SK-N-SH treated with all-trans-retinoic acid at 6 μM for 48 hours (cell line): Measurements from ENCODE around the gene CYTH4.

ENCODE experiments used
- ATAC-seq: fragments of 200-7000 bp; cut with Tn5 transposase; 3 replicates; pipeline ENCODE4 v1.9.1; 2020; ENCODE audit warnings: mild to moderate bottlenecking, moderate library complexity
- ARNTL ChIP-seq: fragments of 450-650 bp; formaldehyde crosslinking; IDR thresholded peaks from 2 replicates; pipeline ENCODE4 v1.5.0; 2020; ENCODE audit warnings: low read depth, mild to moderate bottlenecking, moderate library complexity, borderline replicate concordance
- ESRRG ChIP-seq: fragments of 250-450 bp; sonication (Bioruptor Pico); IDR thresholded peaks from 2 replicates; pipeline ENCODE4 v1.6.1; 2021; ENCODE audit warnings: mild to moderate bottlenecking
- GLIS3 ChIP-seq: fragments of 250-450 bp; sonication (Bioruptor Pico); IDR thresholded peaks from 2 replicates; pipeline ENCODE4 v1.5.0; 2020; ENCODE audit warnings: mild to moderate bottlenecking, moderate library complexity
- ISL1 ChIP-seq: fragments of 250-450 bp; sonication (Bioruptor Pico); IDR thresholded peaks from 2 replicates; pipeline ENCODE4 v2.1.2; 2022; ENCODE audit warnings: mild to moderate bottlenecking, moderate library complexity
- OSR1 ChIP-seq: fragments of 250-450 bp; sonication (Bioruptor Pico); IDR thresholded peaks from 2 replicates; pipeline ENCODE4 v1.8.0; 2022; ENCODE audit warnings: moderate library complexity, mild to moderate bottlenecking, inconsistent platforms
- PPARA ChIP-seq: fragments of 250-450 bp; sonication (Bioruptor Pico); IDR thresholded peaks from 2 replicates; pipeline ENCODE4 v1.5.0; 2020; ENCODE audit warnings: mild to moderate bottlenecking, borderline replicate concordance
- RARB ChIP-seq: fragments of 250-450 bp; sonication (Bioruptor Pico); IDR thresholded peaks from 2 replicates; pipeline ENCODE4 v1.8.0; 2021; ENCODE audit warnings: mild to moderate bottlenecking, moderate library complexity
- SNAI2 ChIP-seq: fragments of 250-450 bp; sonication (Bioruptor Pico); IDR thresholded peaks from 2 replicates; pipeline ENCODE4 v1.5.0; 2020; ENCODE audit warnings: mild to moderate bottlenecking, moderate library complexity
- TCF4 ChIP-seq: fragments of 250-450 bp; sonication (Bioruptor Pico); IDR thresholded peaks from 2 replicates; pipeline ENCODE4 v1.8.0; 2021; ENCODE audit warnings: mild to moderate bottlenecking, moderate library complexity, borderline replicate concordance
- TOX ChIP-seq: fragments of 250-450 bp; sonication (Bioruptor Pico); IDR thresholded peaks from 2 replicates; pipeline ENCODE4 v1.8.0; 2021; ENCODE audit warnings: mild to moderate bottlenecking, moderate library complexity, borderline replicate concordance
- ZC3H10 ChIP-seq: fragments of 250-450 bp; sonication (Bioruptor Pico); IDR thresholded peaks from 2 replicates; pipeline ENCODE4 v1.5.1; 2021; ENCODE audit warnings: mild to moderate bottlenecking, moderate library complexity
- ZFP3 ChIP-seq: fragments of 250-450 bp; sonication (Bioruptor Pico); IDR thresholded peaks from 2 replicates; pipeline ENCODE4 v1.5.0; 2020; ENCODE audit warnings: mild to moderate bottlenecking, moderate library complexity
- ZFP30 ChIP-seq: fragments of 450-650 bp; formaldehyde crosslinking; IDR thresholded peaks from 2 replicates; pipeline ENCODE4 v1.5.0; 2022; ENCODE audit warnings: mild to moderate bottlenecking, moderate library complexity
- ZNF70 ChIP-seq: fragments of 450-650 bp; formaldehyde crosslinking; IDR thresholded peaks from 2 replicates; pipeline ENCODE4 v1.5.0; 2020; ENCODE audit warnings: mild to moderate bottlenecking, moderate library complexity
- ZNF8 ChIP-seq: fragments of 450-650 bp; formaldehyde crosslinking; IDR thresholded peaks from 2 replicates; pipeline ENCODE4 v1.5.0; 2020; ENCODE audit warnings: mild to moderate bottlenecking, moderate library complexity
- TF ChIP-seq, protein P1 (sequence below): fragments of 250-450 bp; sonication (Bioruptor Pico); IDR thresholded peaks from 2 replicates; pipeline ENCODE4 v1.5.1; 2021; ENCODE audit warnings: mild to moderate bottlenecking, moderate library complexity
- TF ChIP-seq, protein P2 (sequence below): fragments of 250-450 bp; sonication (Bioruptor Pico); IDR thresholded peaks from 2 replicates; pipeline ENCODE4 v1.5.0; 2020; ENCODE audit warnings: mild to moderate bottlenecking, moderate library complexity
- TF ChIP-seq, protein P3 (sequence below): fragments of 250-450 bp; sonication (Bioruptor Pico); IDR thresholded peaks from 2 replicates; pipeline ENCODE4 v1.8.0; 2021; ENCODE audit warnings: low read depth, mild to moderate bottlenecking, moderate library complexity, borderline replicate concordance
- TF ChIP-seq, protein P4 (sequence below): fragments of 250-450 bp; sonication (Bioruptor Pico); IDR thresholded peaks from 2 replicates; pipeline ENCODE4 v1.8.0; 2020; ENCODE audit warnings: mild to moderate bottlenecking, moderate library complexity, borderline replicate concordance
- TF ChIP-seq, protein P5 (sequence below): fragments of 250-450 bp; sonication (Bioruptor Pico); IDR thresholded peaks from 2 replicates; pipeline ENCODE4 v1.5.1; 2020; ENCODE audit warnings: low read depth, mild to moderate bottlenecking, moderate library complexity

The CYTH4 gene

DNA sequence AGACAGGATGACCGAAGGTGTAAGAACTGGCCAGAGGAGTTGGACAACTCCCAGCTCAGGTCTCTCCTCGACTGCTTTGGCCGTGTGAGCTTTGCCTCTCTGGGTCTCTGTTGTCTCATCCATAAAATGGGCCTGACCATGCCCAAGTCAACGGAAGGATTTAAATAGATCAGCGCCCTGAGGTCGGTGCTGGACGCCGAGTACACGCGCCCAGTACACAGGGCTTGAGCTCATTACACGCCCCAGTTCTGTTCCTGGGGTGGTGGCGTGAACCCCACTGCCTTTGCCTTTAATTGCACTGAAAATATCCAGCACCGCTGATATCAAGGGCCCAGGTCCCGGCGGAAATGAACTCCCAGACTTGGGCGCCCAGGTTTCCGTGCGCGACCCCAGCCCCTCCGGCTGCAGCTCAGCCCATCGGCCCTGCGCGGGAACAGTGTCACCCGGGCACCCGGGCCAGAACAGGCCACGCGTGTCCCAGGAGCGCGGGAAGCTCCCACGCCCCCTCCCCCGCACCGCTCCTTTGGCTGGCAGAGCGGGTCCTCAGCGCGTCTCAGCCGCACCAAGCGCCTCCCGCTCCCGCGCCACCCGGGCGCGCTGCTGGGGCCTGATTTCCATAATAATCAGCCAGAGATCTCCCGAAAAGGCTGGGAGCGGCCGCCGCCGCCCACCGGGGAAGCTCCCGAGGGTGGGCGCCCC lies 42.2 kb downstream of the CYTH4 start (continued):
- TF ChIP-seq, protein P1, sequence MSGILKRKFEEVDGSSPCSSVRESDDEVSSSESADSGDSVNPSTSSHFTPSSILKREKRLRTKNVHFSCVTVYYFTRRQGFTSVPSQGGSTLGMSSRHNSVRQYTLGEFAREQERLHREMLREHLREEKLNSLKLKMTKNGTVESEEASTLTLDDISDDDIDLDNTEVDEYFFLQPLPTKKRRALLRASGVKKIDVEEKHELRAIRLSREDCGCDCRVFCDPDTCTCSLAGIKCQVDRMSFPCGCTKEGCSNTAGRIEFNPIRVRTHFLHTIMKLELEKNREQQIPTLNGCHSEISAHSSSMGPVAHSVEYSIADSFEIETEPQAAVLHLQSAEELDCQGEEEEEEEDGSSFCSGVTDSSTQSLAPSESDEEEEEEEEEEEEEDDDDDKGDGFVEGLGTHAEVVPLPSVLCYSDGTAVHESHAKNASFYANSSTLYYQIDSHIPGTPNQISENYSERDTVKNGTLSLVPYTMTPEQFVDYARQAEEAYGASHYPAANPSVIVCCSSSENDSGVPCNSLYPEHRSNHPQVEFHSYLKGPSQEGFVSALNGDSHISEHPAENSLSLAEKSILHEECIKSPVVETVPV: no peak
- no peak for TF ChIP-seq ZC3H10 (CRISPR knock-in tag)
- TF ChIP-seq, protein P2, sequence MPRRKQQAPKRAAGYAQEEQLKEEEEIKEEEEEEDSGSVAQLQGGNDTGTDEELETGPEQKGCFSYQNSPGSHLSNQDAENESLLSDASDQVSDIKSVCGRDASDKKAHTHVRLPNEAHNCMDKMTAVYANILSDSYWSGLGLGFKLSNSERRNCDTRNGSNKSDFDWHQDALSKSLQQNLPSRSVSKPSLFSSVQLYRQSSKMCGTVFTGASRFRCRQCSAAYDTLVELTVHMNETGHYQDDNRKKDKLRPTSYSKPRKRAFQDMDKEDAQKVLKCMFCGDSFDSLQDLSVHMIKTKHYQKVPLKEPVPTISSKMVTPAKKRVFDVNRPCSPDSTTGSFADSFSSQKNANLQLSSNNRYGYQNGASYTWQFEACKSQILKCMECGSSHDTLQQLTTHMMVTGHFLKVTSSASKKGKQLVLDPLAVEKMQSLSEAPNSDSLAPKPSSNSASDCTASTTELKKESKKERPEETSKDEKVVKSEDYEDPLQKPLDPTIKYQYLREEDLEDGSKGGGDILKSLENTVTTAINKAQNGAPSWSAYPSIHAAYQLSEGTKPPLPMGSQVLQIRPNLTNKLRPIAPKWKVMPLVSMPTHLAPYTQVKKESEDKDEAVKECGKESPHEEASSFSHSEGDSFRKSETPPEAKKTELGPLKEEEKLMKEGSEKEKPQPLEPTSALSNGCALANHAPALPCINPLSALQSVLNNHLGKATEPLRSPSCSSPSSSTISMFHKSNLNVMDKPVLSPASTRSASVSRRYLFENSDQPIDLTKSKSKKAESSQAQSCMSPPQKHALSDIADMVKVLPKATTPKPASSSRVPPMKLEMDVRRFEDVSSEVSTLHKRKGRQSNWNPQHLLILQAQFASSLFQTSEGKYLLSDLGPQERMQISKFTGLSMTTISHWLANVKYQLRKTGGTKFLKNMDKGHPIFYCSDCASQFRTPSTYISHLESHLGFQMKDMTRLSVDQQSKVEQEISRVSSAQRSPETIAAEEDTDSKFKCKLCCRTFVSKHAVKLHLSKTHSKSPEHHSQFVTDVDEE: no peak
- TF ChIP-seq OSR1: no peak
- no peak for TF ChIP-seq TCF4 (CRISPR knock-in tag)
- no peak for TF ChIP-seq GLIS3 (CRISPR knock-in tag)
- no peak for TF ChIP-seq SNAI2 (CRISPR knock-in tag)
- no peak for TF ChIP-seq ZNF70
- no peak for TF ChIP-seq ZFP3 (CRISPR knock-in tag)
- TF ChIP-seq ISL1: no peak
- TF ChIP-seq, all 23 proteins: peak for 0

DNA sequence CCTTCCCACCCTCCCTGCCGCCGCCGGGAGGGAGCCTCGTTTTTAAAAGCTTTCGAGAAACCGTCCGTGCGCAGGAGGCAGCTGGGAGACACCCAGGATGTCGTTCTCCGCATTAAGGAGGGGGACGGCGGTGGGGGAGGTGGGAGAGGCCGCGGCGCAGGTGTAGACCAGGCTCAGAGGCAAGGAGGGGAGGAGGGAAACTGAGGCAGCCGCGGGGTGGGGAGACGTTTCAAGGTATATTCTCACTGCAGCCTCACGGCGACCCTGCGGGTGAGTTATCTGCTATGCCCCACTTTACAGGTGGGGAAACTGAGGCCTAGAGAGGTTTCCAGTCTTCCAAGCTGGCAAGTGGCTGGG lies 42.7 kb downstream of the CYTH4 start:
- ATAC-seq: no peak
- TF ChIP-seq ZFP30 (CRISPR knock-in tag) (no peak), GLIS3 (CRISPR knock-in tag) (no peak), PPARA (no peak), ZFP3 (CRISPR knock-in tag) (no peak), TOX (CRISPR knock-in tag) (no peak), ESRRG (CRISPR knock-in tag) (no peak), ARNTL (CRISPR knock-in tag) (no peak), RARB (CRISPR knock-in tag) (no peak)
- TF ChIP-seq, protein P3, sequence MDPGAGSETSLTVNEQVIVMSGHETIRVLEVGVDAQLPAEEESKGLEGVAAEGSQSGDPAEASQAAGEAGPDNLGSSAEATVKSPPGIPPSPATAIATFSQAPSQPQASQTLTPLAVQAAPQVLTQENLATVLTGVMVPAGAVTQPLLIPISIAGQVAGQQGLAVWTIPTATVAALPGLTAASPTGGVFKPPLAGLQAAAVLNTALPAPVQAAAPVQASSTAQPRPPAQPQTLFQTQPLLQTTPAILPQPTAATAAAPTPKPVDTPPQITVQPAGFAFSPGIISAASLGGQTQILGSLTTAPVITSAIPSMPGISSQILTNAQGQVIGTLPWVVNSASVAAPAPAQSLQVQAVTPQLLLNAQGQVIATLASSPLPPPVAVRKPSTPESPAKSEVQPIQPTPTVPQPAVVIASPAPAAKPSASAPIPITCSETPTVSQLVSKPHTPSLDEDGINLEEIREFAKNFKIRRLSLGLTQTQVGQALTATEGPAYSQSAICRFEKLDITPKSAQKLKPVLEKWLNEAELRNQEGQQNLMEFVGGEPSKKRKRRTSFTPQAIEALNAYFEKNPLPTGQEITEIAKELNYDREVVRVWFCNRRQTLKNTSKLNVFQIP (CRISPR knock-in tag): no peak
- TF ChIP-seq, protein P4, sequence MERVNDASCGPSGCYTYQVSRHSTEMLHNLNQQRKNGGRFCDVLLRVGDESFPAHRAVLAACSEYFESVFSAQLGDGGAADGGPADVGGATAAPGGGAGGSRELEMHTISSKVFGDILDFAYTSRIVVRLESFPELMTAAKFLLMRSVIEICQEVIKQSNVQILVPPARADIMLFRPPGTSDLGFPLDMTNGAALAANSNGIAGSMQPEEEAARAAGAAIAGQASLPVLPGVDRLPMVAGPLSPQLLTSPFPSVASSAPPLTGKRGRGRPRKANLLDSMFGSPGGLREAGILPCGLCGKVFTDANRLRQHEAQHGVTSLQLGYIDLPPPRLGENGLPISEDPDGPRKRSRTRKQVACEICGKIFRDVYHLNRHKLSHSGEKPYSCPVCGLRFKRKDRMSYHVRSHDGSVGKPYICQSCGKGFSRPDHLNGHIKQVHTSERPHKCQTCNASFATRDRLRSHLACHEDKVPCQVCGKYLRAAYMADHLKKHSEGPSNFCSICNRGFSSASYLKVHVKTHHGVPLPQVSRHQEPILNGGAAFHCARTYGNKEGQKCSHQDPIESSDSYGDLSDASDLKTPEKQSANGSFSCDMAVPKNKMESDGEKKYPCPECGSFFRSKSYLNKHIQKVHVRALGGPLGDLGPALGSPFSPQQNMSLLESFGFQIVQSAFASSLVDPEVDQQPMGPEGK: no peak
- TF ChIP-seq, protein P5, sequence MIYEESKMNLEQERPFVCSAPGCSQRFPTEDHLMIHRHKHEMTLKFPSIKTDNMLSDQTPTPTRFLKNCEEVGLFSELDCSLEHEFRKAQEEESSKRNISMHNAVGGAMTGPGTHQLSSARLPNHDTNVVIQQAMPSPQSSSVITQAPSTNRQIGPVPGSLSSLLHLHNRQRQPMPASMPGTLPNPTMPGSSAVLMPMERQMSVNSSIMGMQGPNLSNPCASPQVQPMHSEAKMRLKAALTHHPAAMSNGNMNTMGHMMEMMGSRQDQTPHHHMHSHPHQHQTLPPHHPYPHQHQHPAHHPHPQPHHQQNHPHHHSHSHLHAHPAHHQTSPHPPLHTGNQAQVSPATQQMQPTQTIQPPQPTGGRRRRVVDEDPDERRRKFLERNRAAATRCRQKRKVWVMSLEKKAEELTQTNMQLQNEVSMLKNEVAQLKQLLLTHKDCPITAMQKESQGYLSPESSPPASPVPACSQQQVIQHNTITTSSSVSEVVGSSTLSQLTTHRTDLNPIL (CRISPR knock-in tag): no peak

DNA sequence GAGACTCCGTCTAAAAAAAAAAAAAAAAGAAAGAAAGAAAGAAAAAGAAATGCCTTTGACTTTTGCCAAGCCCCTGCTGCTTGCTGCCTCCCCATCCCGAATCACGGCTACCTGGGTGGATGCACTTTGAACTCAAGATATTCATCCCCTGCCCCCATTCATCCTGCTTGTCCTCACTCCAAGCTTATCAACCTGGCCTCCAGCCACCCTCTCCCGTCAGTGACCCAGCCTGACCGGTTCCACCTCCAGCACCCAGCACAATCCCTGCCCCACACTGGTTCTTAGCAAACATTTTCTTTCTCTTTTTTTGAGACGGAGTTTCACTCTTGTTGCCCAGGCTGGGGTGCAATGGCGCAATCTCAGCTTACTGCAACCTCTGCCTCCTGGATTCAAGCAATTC lies 44.4 kb downstream of the CYTH4 start:
- ATAC-seq: no peak
- TF ChIP-seq ISL1: no peak
- TF ChIP-seq ZNF8 (CRISPR knock-in tag): no peak
- TF ChIP-seq OSR1: no peak
- TF ChIP-seq, protein P3 (CRISPR knock-in tag): no peak
